ENCODE results near the gene SNX25. TPM values are rescaled to one million over a fixed set of nuclear protein-coding genes. Genes with fewer than 3 reads are reported as not detected.

SNX25 gene
- total and polyA plus RNA-seq, 10 of the 15 experiments (the other 5 are each of a cell fraction or from before 2014, with no cell fraction given): 11.2 to 117 (median 62.8) TPM

- TF ChIP-seq TCF3 (IDR thresholded peaks at IDR 0.05; ENCODE audit: borderline replicate concordance, insufficient read depth, low read depth, low read length): no peak
- TF ChIP-seq NR2F1 (conservative IDR thresholded peaks at IDR 0.05): no peak
- no peak for TF ChIP-seq JUNB (IDR thresholded peaks at IDR 0.05)
- no peak for TF ChIP-seq SRF (IDR thresholded peaks at IDR 0.05; ENCODE audit: low read depth in 2 of 2, low read length in 2 of 2)
- no peak for TF ChIP-seq CTCF (IDR thresholded peaks at IDR 0.05 in 2 of 3, conservative IDR thresholded peaks at IDR 0.05 in 1 of 3; ENCODE audit: control insufficient read depth in 2 of 3, extremely low read depth in 1 of 3, insufficient read depth in 1 of 3, low read depth in 3 of 3, low read length in 3 of 3)
- no peak for TF ChIP-seq CREM (IDR thresholded peaks at IDR 0.05; ENCODE audit: low read depth)
- TF ChIP-seq ZNF592 (IDR thresholded peaks at IDR 0.05): no peak
- TF ChIP-seq HDAC6 (IDR thresholded peaks at IDR 0.05; ENCODE audit: unreplicated experiment): no peak
- TF ChIP-seq IRF5 (IDR thresholded peaks at IDR 0.05; ENCODE audit: borderline replicate concordance): no peak
- TF ChIP-seq POLR2AphosphoS5 (IDR thresholded peaks at IDR 0.05; ENCODE audit: low read length): peak; percentile 80
- peak; percentile 73; the same call in 1 of the 3 replicates for TF ChIP-seq POU2F2 (IDR thresholded peaks at IDR 0.05; ENCODE audit: borderline replicate concordance, low read depth, low read length)
- TF ChIP-seq WRNIP1 (IDR thresholded peaks at IDR 0.05; ENCODE audit: borderline replicate concordance, low read depth, low read length): no peak
- no peak for TF ChIP-seq RFX5 (IDR thresholded peaks at IDR 0.05; ENCODE audit: low read depth, low read length)
- no peak for TF ChIP-seq ZNF384 (IDR thresholded peaks at IDR 0.05; ENCODE audit: borderline replicate concordance, low read depth, low read length)
- no peak for TF ChIP-seq MEF2A (IDR thresholded peaks at IDR 0.05; ENCODE audit: insufficient read depth, low read depth, low read length)
- TF ChIP-seq NR2C2 (IDR thresholded peaks at IDR 0.05; ENCODE audit: borderline replicate concordance, control insufficient read depth, insufficient read length, low read depth): no peak
- TF ChIP-seq STAT3 (IDR thresholded peaks at IDR 0.05; ENCODE audit: low read depth, low read length): no peak
Measured at GRCh38 chr4:185396724-185397385, 187.5 kb downstream of the SNX25 start, which contains the start of gene ANKRD37 (continued).
